ENCODE data around the gene CLSTN1.

Gene CLSTN1

GRCh38 chr1:9850442-9851162 lies 26.8 kb upstream of the CLSTN1 start:
- no peak for DNase-seq

GRCh38 chr1:9849691-9850441 lies 26.1 kb upstream of the CLSTN1 start:
- no peak for DNase-seq

- no peak for DNase-seq
Observed at GRCh38 chr1:9848022-9848421, 24.3 kb upstream of the CLSTN1 start.

- no peak for DNase-seq
Observed at GRCh38 chr1:9847269-9847668, 23.5 kb upstream of the CLSTN1 start.

- DNase-seq: no peak
Observed at GRCh38 chr1:9846611-9847171, 22.9 kb upstream of the CLSTN1 start.

- no peak for DNase-seq
Observed at GRCh38 chr1:9845914-9846313, 22.1 kb upstream of the CLSTN1 start.

GRCh38 chr1:9844756-9845155 lies 21.0 kb upstream of the CLSTN1 start:
- DNase-seq: no peak

GRCh38 chr1:9844106-9844505 lies 20.3 kb upstream of the CLSTN1 start:
- DNase-seq: no peak

- DNase-seq: no peak
Observed at GRCh38 chr1:9843576-9843945, 19.8 kb upstream of the CLSTN1 start.

GRCh38 chr1:9842781-9843575 lies 19.2 kb upstream of the CLSTN1 start:
- DNase-seq: no peak

- DNase-seq: no peak
Observed at GRCh38 chr1:9842073-9842711, 18.4 kb upstream of the CLSTN1 start.

- no peak for DNase-seq
Observed at GRCh38 chr1:9841460-9841859, 17.7 kb upstream of the CLSTN1 start.

- DNase-seq: no peak
Observed at GRCh38 chr1:9840176-9840575, 16.4 kb upstream of the CLSTN1 start.

- no peak for DNase-seq
Observed at GRCh38 chr1:9838946-9839345, 15.2 kb upstream of the CLSTN1 start.

GRCh38 chr1:9836632-9836960 lies 12.8 kb upstream of the CLSTN1 start:
- no peak for DNase-seq

GRCh38 chr1:9835758-9836631 lies 12.2 kb upstream of the CLSTN1 start:
- no peak for DNase-seq

GRCh38 chr1:9835404-9835757 lies 11.6 kb upstream of the CLSTN1 start:
- DNase-seq: no peak

- DNase-seq: no peak
Observed at GRCh38 chr1:9833632-9834031, 9.9 kb upstream of the CLSTN1 start.

- DNase-seq: no peak
Observed at GRCh38 chr1:9827558-9828185, 3.9 kb upstream of the CLSTN1 start.

GRCh38 chr1:9826616-9827015 lies 2.9 kb upstream of the CLSTN1 start:
- DNase-seq: no peak

- DNase-seq: no peak
Observed at GRCh38 chr1:9826087-9826486, 2.3 kb upstream of the CLSTN1 start.
